LNCAP (cell line): ENCODE data around the gene TXNRD3.

Experiments
- TF ChIP-seq, protein P1 (sequence below): fragments of 450-650 bp; IDR thresholded peaks from 2 replicates; pipeline ENCODE4 v1.5.1; 2017; ENCODE audit warnings: mild to moderate bottlenecking

Gene TXNRD3

DNA sequence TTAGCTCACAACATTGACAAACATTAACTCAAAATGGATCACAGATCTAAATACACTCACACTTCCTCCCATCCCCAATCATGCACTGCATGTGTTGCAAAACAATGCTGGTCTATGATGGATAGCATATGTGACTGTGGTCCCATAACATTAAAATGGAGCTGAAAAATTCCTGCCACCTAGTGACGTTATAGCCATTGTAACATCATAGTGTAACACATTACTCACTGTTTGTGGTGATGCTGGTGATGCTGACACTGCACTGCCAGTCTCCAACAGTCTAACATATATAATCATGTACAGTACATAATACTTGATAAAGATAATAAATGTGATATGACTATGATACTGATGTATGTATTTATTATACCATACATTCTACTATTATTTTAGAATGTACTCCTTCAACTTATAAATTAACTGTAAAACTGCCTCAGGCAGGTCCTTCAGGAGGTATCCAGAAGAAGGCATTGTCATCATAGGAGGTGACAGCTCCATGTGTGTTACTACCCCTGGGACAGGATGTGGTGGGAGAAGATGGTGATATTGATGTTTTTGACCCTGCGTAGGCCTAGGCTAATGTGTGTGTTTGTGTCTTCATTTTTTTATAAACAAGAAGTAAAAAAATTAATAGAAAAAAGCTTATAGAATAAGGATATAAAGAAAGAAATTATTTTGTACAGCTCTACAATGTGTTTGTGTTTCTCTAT is 41.3 kb downstream of the TXNRD3 start:
- TF ChIP-seq, protein P1, sequence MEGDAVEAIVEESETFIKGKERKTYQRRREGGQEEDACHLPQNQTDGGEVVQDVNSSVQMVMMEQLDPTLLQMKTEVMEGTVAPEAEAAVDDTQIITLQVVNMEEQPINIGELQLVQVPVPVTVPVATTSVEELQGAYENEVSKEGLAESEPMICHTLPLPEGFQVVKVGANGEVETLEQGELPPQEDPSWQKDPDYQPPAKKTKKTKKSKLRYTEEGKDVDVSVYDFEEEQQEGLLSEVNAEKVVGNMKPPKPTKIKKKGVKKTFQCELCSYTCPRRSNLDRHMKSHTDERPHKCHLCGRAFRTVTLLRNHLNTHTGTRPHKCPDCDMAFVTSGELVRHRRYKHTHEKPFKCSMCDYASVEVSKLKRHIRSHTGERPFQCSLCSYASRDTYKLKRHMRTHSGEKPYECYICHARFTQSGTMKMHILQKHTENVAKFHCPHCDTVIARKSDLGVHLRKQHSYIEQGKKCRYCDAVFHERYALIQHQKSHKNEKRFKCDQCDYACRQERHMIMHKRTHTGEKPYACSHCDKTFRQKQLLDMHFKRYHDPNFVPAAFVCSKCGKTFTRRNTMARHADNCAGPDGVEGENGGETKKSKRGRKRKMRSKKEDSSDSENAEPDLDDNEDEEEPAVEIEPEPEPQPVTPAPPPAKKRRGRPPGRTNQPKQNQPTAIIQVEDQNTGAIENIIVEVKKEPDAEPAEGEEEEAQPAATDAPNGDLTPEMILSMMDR = no peak

DNA sequence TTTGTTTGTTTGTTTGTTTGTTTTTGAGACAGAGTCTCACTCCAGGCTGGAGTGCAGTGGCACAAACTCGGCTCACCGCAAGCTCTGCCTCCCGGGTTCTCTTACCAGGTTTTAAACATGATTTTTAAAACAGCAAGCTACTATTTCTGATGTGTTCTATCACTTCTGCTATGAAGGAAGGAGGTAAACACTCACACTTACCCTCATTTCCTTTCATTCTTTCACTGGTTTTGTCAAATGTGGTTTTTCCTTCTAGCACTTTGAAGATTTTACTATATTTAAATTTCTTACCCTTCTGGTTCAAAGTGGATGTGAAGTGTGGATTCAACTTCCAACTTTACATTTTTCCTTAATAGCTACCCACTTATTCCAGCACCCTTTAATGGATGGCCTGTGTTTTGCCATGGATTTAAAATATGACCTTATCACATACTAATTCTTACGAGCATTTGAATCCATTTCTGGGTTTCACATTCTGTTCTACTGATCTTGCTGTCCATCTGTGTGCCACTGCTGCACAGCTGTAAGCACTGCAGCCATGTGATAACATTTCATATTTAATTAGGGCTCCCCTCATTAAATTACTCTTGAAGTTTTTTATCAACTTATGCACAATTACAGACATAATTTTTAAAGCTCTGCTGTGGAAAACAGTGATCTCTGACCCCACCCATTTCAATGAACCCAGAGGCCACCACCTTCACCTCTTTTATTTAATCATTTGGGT is 42.3 kb downstream of the TXNRD3 start:
- TF ChIP-seq, protein P1 = no peak

DNA sequence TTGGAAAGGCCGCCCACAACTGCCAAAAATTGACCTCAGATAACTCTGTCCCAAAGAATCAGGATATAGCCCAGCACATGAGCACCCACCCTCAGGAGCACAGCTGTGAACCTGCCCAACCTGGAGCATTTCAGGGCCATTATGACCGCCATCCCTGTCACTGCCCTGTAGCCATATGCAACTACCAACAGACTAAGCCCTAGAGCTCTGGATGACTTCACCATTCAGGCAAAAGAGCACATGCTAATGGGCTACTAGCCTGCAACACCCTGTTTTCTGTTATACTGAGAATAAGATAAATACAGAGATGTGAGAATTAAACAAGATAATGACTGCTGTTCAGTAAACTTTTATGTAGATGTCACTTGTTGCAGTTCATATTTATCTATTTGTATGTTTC is 45.0 kb downstream of the TXNRD3 start:
- TF ChIP-seq, protein P1 = no peak

DNA sequence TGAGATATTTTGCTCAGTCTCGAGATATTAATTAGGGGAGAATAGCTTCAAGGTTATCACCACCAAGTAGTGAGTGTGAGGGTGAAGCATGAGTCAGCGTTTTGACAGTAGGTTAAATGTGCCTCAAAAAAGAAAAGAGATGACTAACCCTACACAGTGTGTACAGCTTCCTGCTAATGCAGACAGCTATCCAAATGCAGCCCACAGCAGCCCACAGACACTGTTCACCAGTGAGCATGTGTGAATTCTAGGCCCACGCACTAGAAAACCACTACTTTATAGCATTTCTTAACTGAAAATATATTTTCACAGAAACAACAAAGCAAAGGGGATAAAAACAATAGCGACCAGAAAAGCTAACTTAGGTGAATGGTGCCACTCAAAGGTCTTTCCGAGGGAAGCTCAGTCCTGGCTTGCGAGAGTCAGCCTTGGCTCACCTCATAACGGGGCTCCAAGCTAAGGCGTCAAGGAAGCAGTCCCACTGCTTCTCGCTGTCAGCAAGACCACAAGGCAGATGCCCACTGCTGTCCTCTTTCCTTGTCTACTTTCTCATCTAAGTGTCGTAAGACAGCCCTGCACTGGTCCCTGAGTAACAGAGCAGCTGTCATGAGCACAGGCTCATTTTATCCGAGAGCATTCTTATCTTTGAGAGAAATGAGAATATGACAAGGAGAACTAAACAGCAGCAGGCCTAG is 47.6 kb downstream of the TXNRD3 start:
- TF ChIP-seq, protein P1 = no peak

DNA sequence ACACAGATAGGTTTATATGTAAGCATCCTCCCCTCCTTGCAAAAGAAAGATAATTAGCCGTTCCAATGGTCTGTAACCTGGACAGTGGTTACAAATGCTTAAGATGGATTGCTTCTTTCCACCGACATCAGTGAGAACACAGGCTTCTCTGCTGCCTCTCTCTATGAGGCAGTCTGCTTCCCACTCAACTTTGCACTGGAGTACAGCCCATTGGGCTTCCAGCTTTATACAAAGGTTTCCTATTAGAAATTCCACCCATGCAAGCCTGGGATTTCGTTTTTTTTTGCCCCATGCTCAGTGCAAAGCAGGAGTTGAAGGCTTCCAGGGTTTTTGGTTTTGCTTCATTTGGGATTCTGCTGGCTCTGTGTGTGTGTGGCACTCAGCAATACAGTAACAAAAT is 48.9 kb downstream of the TXNRD3 start:
- TF ChIP-seq, protein P1 = no peak

DNA sequence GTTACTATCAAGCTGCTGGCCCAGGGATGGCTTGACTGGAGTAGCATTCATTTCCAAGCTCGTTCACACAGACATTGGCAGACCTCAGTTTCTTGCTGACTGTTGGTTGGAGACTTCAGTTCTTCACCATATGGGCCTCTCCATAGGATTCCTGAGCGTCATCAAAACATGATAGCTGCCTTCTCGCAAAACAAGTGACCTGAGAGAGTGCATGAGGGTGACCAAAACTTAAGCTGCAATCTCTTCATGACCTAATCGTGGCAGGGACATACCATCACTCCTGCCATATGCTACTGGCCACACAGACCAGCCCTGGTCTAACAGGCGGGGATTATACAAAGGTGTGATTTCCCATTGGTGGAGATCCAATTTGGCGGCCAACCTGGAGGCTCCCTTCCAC is 50.2 kb downstream of the TXNRD3 start:
- TF ChIP-seq, protein P1 = no peak

DNA sequence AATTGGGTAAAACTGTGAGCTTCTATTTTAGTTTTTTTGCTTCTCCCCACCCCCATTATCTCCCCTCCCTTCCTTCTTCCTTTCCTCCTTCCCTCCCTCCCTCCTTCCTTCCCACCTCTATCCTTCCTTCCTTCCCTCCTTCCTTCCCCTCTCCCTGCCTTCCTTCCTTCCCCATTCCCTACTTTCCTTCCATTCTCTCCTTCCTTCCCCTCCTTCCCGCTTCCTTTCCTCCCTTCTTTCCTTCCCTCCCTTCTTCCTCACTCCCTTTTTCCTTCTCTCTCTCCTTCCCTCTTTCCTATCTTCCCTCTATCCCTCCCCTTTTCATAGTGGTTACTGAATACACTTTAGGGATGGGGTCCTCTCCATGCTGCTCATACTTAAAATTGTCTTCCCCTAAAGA is 55.8 kb downstream of the TXNRD3 start:
- TF ChIP-seq, protein P1 = no peak
